Breast epithelium (tissue), 4 donors: ENCODE results near the gene ALK. TPM values are rescaled to one million over a fixed set of nuclear protein-coding genes. Genes with fewer than 3 reads are reported as not detected.

ENCODE experiments used
- DNase-seq, 2 donors: peaks; one replicate each; pipeline ENCODE4 v3.0.0-alpha.2; 2019; ENCODE audit warnings: low spot score in 2 of 2
- H3K27ac ChIP-seq, 2 donors: fragments of 200-600 bp; sonication (generic) in 1 of 2; one replicate each; pipeline ENCODE4 v1.5.1; 2016 to 2019; ENCODE audit warnings: mild to moderate bottlenecking in 1 of 2
- H3K27me3 ChIP-seq, 2 donors: fragments of 200-600 bp; sonication (generic) in 1 of 2; one replicate each; pipeline versions ENCODE4 v1.5.1 to v1.6.0; 2017 to 2019; ENCODE audit warnings: control low read depth in 1 of 2, mild to moderate bottlenecking in 1 of 2
- H3K36me3 ChIP-seq: fragments of 200-600 bp; one replicate; pipeline ENCODE4 v1.5.1; 2019
- H3K4me1 ChIP-seq, 2 donors: fragments of 200-600 bp; sonication (generic); one replicate each; pipeline ENCODE4 v1.5.1; 2016 to 2019; ENCODE audit warnings: control low read depth in 1 of 2
- H3K4me3 ChIP-seq, 3 donors: fragments of 200-600 bp; sonication (generic); 1 replicate in 2 of 3; 2 replicates in 1 of 3; pipeline ENCODE4 v1.5.1; 2016 to 2019; ENCODE audit warnings: mild to moderate bottlenecking in 3 of 3, moderate library complexity in 2 of 3
- H3K9me3 ChIP-seq, 2 donors: fragments of 200-600 bp; sonication (generic) in 1 of 2; one replicate each; pipeline ENCODE4 v1.5.1; 2016 to 2019; ENCODE audit warnings: control low read depth in 1 of 2
- CTCF ChIP-seq, 3 donors: fragments of 450-650 bp; IDR thresholded peaks; one replicate each; pipeline ENCODE4 v1.5.1; 2016 to 2017; ENCODE audit warnings: antibody characterized with exemption in 3 of 3, mild to moderate bottlenecking in 3 of 3, moderate library complexity in 3 of 3
- POLR2A ChIP-seq: fragments of 450-650 bp; IDR thresholded peaks from one replicate; pipeline ENCODE4 v1.6.1; 2016; ENCODE audit warnings: antibody characterized with exemption, mild to moderate bottlenecking, moderate library complexity
- POLR2AphosphoS5 ChIP-seq, 3 donors: sonication (generic); formaldehyde crosslinking; IDR thresholded peaks; one replicate each; pipeline ENCODE4 v1.6.1; 2017; ENCODE audit warnings: antibody characterized with exemption in 3 of 3
- intact Hi-C: fragments of 100-400 bp; cut with DNase I; formaldehyde crosslinking; loops from one replicate; pipeline ENCODE4 v1.15.1; 2023; ENCODE audit warnings: low total_unique reads
- total RNA-seq, 3 donors: library from RNA; depleted of rRNA; stranded (reverse); fragments of >200 nt; gene quantifications; one replicate each; pipeline ENCODE4 v1.1.0, GENCODE V29; 2016

The ALK gene
- total RNA-seq, 3 donors from 2014 or later: 0.33 to 5.6 (median 0.64) TPM

GRCh38 chr2:29952973-29953372 lies 31.6 kb upstream of the ALK start:
- H3K9me3 ChIP-seq: no peaks in the 10 kb centered on the region
- H3K4me3 ChIP-seq: no peak overlapping the region
- intact Hi-C loops: no loop called here
- no peaks in the 10 kb centered on the region for H3K4me1 ChIP-seq
- TF ChIP-seq CTCF (IDR thresholded peaks at IDR 0.05) (no peak), POLR2A (no peak), POLR2AphosphoS5 (IDR thresholded peaks at IDR 0.05) (no peak)
- H3K36me3 ChIP-seq: no peaks in the 10 kb centered on the region
- DNase-seq: no peak
- no peak overlapping the region for H3K27ac ChIP-seq
- no peaks in the 10 kb centered on the region for H3K27me3 ChIP-seq

GRCh38 chr2:29951576-29951975 lies 30.2 kb upstream of the ALK start:
- H3K36me3 ChIP-seq: no peaks in the 10 kb centered on the region
- no peak for DNase-seq
- TF ChIP-seq CTCF (IDR thresholded peaks at IDR 0.05) (no peak), POLR2AphosphoS5 (IDR thresholded peaks at IDR 0.05) (no peak), POLR2A (no peak)
- H3K27ac ChIP-seq: no peak overlapping the region
- H3K27me3 ChIP-seq: no peaks in the 10 kb centered on the region
- no peaks in the 10 kb centered on the region for H3K4me1 ChIP-seq
- intact Hi-C loops: no loop called here
- H3K4me3 ChIP-seq: no peak overlapping the region
- H3K9me3 ChIP-seq: no peaks in the 10 kb centered on the region

- TF ChIP-seq POLR2A (no peak), CTCF (IDR thresholded peaks at IDR 0.05) (no peak), POLR2AphosphoS5 (IDR thresholded peaks at IDR 0.05) (no peak)
- Histone ChIP-seq H3K4me3 (no peak overlapping the region), H3K9me3 (no peaks in the 10 kb centered on the region), H3K36me3 (no peaks in the 10 kb centered on the region), H3K4me1 (no peaks in the 10 kb centered on the region), H3K27me3 (no peaks in the 10 kb centered on the region), H3K27ac (no peak overlapping the region)
- intact Hi-C loops: no loop called here
- no peak for DNase-seq
Measured at GRCh38 chr2:29950481-29950880, 29.1 kb upstream of the ALK start.

GRCh38 chr2:29949042-29949441 lies 27.7 kb upstream of the ALK start:
- Histone ChIP-seq H3K27ac (no peak overlapping the region), H3K36me3 (no peaks in the 10 kb centered on the region), H3K4me1 (no peaks in the 10 kb centered on the region), H3K27me3 (no peaks in the 10 kb centered on the region), H3K9me3 (no peaks in the 10 kb centered on the region), H3K4me3 (no peak overlapping the region)
- intact Hi-C loops: no loop called here
- TF ChIP-seq POLR2A (no peak), CTCF (IDR thresholded peaks at IDR 0.05) (no peak), POLR2AphosphoS5 (IDR thresholded peaks at IDR 0.05) (no peak)
- no peak for DNase-seq

- TF ChIP-seq POLR2A (no peak), POLR2AphosphoS5 (IDR thresholded peaks at IDR 0.05) (no peak)
- H3K4me3 ChIP-seq: no peak overlapping the region
- H3K9me3 ChIP-seq: no peaks in the 10 kb centered on the region
- DNase-seq: no peak
- no peaks in the 10 kb centered on the region for H3K27me3 ChIP-seq
- H3K27ac ChIP-seq: no peak overlapping the region
- intact Hi-C loops: no loop called here
- H3K4me1 ChIP-seq: no peaks in the 10 kb centered on the region
- no peaks in the 10 kb centered on the region for H3K36me3 ChIP-seq
Measured at GRCh38 chr2:29946505-29946904, 25.1 kb upstream of the ALK start.

- no peaks in the 10 kb centered on the region for H3K4me1 ChIP-seq
- no peak overlapping the region for H3K4me3 ChIP-seq
- H3K36me3 ChIP-seq: no peaks in the 10 kb centered on the region
- H3K27ac ChIP-seq: no peak overlapping the region
- no peak for DNase-seq
- no peaks in the 10 kb centered on the region for H3K27me3 ChIP-seq
- H3K9me3 ChIP-seq: no peaks in the 10 kb centered on the region
- intact Hi-C loops: no loop called here
- no peak for TF ChIP-seq POLR2AphosphoS5 (IDR thresholded peaks at IDR 0.05)
- TF ChIP-seq POLR2A: no peak
- TF ChIP-seq CTCF (IDR thresholded peaks at IDR 0.05): no peak
Measured at GRCh38 chr2:29942711-29943110, 21.3 kb upstream of the ALK start.
